Caco-2 (cell line): Measurements from ENCODE around the gene TRMT61A. TPM values are rescaled to one million over a fixed set of nuclear protein-coding genes. Genes with fewer than 3 reads are reported as not detected.

Source experiments
- BruUV-seq: library from RNA; stranded (reverse); fragments of 400-500 nt; replicated peaks from 2 replicates; lab custom pipeline; 2021; lab: Mats Ljungman, UMichigan
- CTCF ChIA-PET: fragments of 300-600 bp; sonication (Branson Sonifier 250); formaldehyde crosslinking; loops from one replicate; lab custom pipeline; 2022; ENCODE audit warnings: antibody characterized with exemption; lab: Charles Lee
- POLR2A ChIA-PET: fragments of 300-600 bp; sonication (Branson Sonifier 250); formaldehyde crosslinking; loops from one replicate; lab custom pipeline; 2022; ENCODE audit warnings: antibody characterized with exemption; lab: Charles Lee
- DNase-seq, 2 experiments: peaks; one replicate each; pipeline versions ENCODE4 v3.0.0 to v3.0.0-alpha.2; 2020 to 2022
- H3K27me3 ChIP-seq: replicated peaks from 2 replicates; pipeline ENCODE4 v1.6.0; 2011; ENCODE audit warnings: low read length; ENCODE audit not compliant: control insufficient read depth, insufficient read depth
- H3K36me3 ChIP-seq: 2 replicates; pipeline ENCODE4 v1.5.1; 2011; ENCODE audit warnings: low read length; ENCODE audit not compliant: control insufficient read depth, insufficient read depth
- H3K4me1 ChIP-seq: fragments of 250-450 bp; sonication (Bioruptor Pico); 2 replicates; pipeline ENCODE4 v1.5.1; 2020; ENCODE audit warnings: mild to moderate bottlenecking
- H3K4me3 ChIP-seq: 2 replicates; pipeline ENCODE4 v1.5.1; 2011; ENCODE audit warnings: low read depth, mild to moderate bottlenecking, control low read depth, low read length
- H3K9me3 ChIP-seq: fragments of 250-450 bp; sonication (Bioruptor Pico); 2 replicates; pipeline ENCODE4 v1.5.1; 2020; ENCODE audit warnings: mild to moderate bottlenecking, moderate library complexity
- H3K27ac Mint-ChIP-seq: one replicate; pipeline ENCODE4 v1.8.0; 2022; ENCODE audit warnings: mixed read lengths; ENCODE audit not compliant: unreplicated experiment
- H3K27me3 Mint-ChIP-seq: one replicate; pipeline ENCODE4 v1.8.0; 2022; ENCODE audit warnings: mixed read lengths; ENCODE audit not compliant: insufficient read depth, unreplicated experiment
- H3K36me3 Mint-ChIP-seq: one replicate; pipeline ENCODE4 v1.8.0; 2022; ENCODE audit warnings: mild to moderate bottlenecking, mixed read lengths; ENCODE audit not compliant: insufficient read depth, unreplicated experiment
- H3K4me1 Mint-ChIP-seq: one replicate; pipeline ENCODE4 v1.8.0; 2022; ENCODE audit warnings: low read depth, mixed read lengths; ENCODE audit not compliant: unreplicated experiment
- H3K4me3 Mint-ChIP-seq: one replicate; pipeline ENCODE4 v1.8.0; 2022; ENCODE audit warnings: mild to moderate bottlenecking, moderate library complexity, mixed read lengths; ENCODE audit not compliant: unreplicated experiment
- H3K9me3 Mint-ChIP-seq: one replicate; pipeline ENCODE4 v1.8.0; 2022; ENCODE audit warnings: mixed read lengths; ENCODE audit not compliant: unreplicated experiment
- CTCF ChIP-seq, 2 experiments: fragments of 200-600 bp in 1 of 2; IDR thresholded peaks; 1 replicate in 1 of 2; 2 replicates in 1 of 2; pipeline versions ENCODE4 v1.5.1 to v1.8.0; 2011 to 2022; ENCODE audit warnings: antibody characterized with exemption in 1 of 2, control low read depth in 1 of 2, inconsistent platforms in 1 of 2, low read depth in 1 of 2, low read length in 1 of 2, mild to moderate bottlenecking in 1 of 2, moderate library complexity in 1 of 2; ENCODE audit not compliant: insufficient read depth in 1 of 2, severe bottlenecking in 1 of 2, unreplicated experiment in 1 of 2
- intact Hi-C: fragments of 100-400 bp; cut with micrococcal nuclease; formaldehyde crosslinking; loops from one replicate; pipeline ENCODE4 v1.10.0; 2022; ENCODE audit not compliant: unreplicated experiment
- total RNA-seq: library from RNA; stranded (reverse); gene quantifications from 2 replicates; pipeline ENCODE4 v1.2.3, GENCODE V29; 2022

TRMT61A gene
- total RNA-seq, 1 experiment from 2014 or later: 22.3 TPM

GRCh38 chr14:103501921-103502669, 26.9 kb upstream of the TRMT61A start:
- intact Hi-C loops: no loop called here
- H3K36me3 ChIP-seq: peaks cover 7% of the 10 kb centered on the region

GRCh38 chr14:103502877-103503276, 26.1 kb upstream of the TRMT61A start:
- intact Hi-C loops: no loop called here
- no TSS peak for BruUV-seq
- Histone ChIP-seq H3K9me3 (no peaks in the 10 kb centered on the region), H3K36me3 (peaks cover 7% of the 10 kb centered on the region), H3K27me3 (no peaks in the 10 kb centered on the region), H3K4me1 (no peaks in the 10 kb centered on the region), H3K4me3 (no peak overlapping the region)
- no peak for TF ChIP-seq CTCF (IDR thresholded peaks at IDR 0.05; ENCODE audit: insufficient read depth in 1 of 2, low read depth in 1 of 2, low read length in 1 of 2, severe bottlenecking in 1 of 2, unreplicated experiment in 1 of 2)
- POLR2A ChIA-PET: no interaction called here
- no peaks in the 10 kb centered on the region for H3K9me3 Mint-ChIP-seq
- H3K36me3 Mint-ChIP-seq: peaks cover 83% of the 10 kb centered on the region
- no peak overlapping the region for H3K4me3 Mint-ChIP-seq
- H3K4me1 Mint-ChIP-seq: no peaks in the 10 kb centered on the region
- no peak for DNase-seq
- CTCF ChIA-PET: no interaction called here
- H3K27ac Mint-ChIP-seq: no peak overlapping the region
- no peaks in the 10 kb centered on the region for H3K27me3 Mint-ChIP-seq

More at GRCh38 chr14:103501921-103502669, 26.9 kb upstream of the TRMT61A start:
- TF ChIP-seq CTCF (IDR thresholded peaks at IDR 0.05; ENCODE audit: insufficient read depth in 1 of 2, low read depth in 1 of 2, low read length in 1 of 2, severe bottlenecking in 1 of 2, unreplicated experiment in 1 of 2): no peak
- ChIA-PET POLR2A (no interaction called here), CTCF (interaction anchor here (1.0 kb wide), 1 partner anchor 45 kb away, joined by 3 read pairs; no protein-coding TSS in a partner anchor)
- H3K4me3 Mint-ChIP-seq: no peak overlapping the region
- Histone ChIP-seq H3K4me3 (no peak overlapping the region), H3K4me1 (no peaks in the 10 kb centered on the region), H3K9me3 (no peaks in the 10 kb centered on the region), H3K27me3 (no peaks in the 10 kb centered on the region)
- peaks cover 76% of the 10 kb centered on the region for H3K36me3 Mint-ChIP-seq
- no peaks in the 10 kb centered on the region for H3K4me1 Mint-ChIP-seq
- no TSS peak for BruUV-seq
- H3K27me3 Mint-ChIP-seq: no peaks in the 10 kb centered on the region
- no peak for DNase-seq
- no peaks in the 10 kb centered on the region for H3K9me3 Mint-ChIP-seq
- H3K27ac Mint-ChIP-seq: no peak overlapping the region

GRCh38 chr14:103503296-103503695, 25.7 kb upstream of the TRMT61A start:
- no TSS peak for BruUV-seq
- POLR2A ChIA-PET: no interaction called here

More at GRCh38 chr14:103503296-103503695, 25.7 kb upstream of the TRMT61A start:
- no peak for TF ChIP-seq CTCF (IDR thresholded peaks at IDR 0.05; ENCODE audit: insufficient read depth in 1 of 2, low read depth in 1 of 2, low read length in 1 of 2, severe bottlenecking in 1 of 2, unreplicated experiment in 1 of 2)
- no peaks in the 10 kb centered on the region for H3K9me3 Mint-ChIP-seq
- H3K36me3 Mint-ChIP-seq: peaks cover 85% of the 10 kb centered on the region
- no peak overlapping the region for H3K27ac Mint-ChIP-seq
- no peak overlapping the region for H3K4me3 Mint-ChIP-seq
- H3K4me1 Mint-ChIP-seq: no peaks in the 10 kb centered on the region
- H3K9me3 ChIP-seq: no peaks in the 10 kb centered on the region
- no peak overlapping the region for H3K4me3 ChIP-seq
- no peaks in the 10 kb centered on the region for H3K4me1 ChIP-seq
- CTCF ChIA-PET: no interaction called here
- peaks cover 7% of the 10 kb centered on the region for H3K36me3 ChIP-seq
- H3K27me3 Mint-ChIP-seq: no peaks in the 10 kb centered on the region
- intact Hi-C loops: no loop called here
- no peak for DNase-seq
- H3K27me3 ChIP-seq: no peaks in the 10 kb centered on the region
